ENCODE measurements around the gene C1orf185.

Gene C1orf185

GRCh38 chr1:51147394-51147793 lies 45.4 kb downstream of the C1orf185 start:
- no peak for TF ChIP-seq EZH2 (IDR thresholded peaks at IDR 0.05; ENCODE audit: borderline replicate concordance, low read length)
- no peak for TF ChIP-seq CTCF (IDR thresholded peaks at IDR 0.05; ENCODE audit: low read length)
- no peaks in the 10 kb centered on the region for H3K27me3 ChIP-seq (ENCODE audit: insufficient read depth, low read length)

GRCh38 chr1:51154776-51155175 lies 52.7 kb downstream of the C1orf185 start:
- H3K9ac ChIP-seq (ENCODE audit: low read length), result no peak overlapping the region
- H3K79me2 ChIP-seq (ENCODE audit: insufficient read depth, low read length), result no peaks in the 10 kb centered on the region
- H3K36me3 ChIP-seq (ENCODE audit: insufficient read depth, low read length), result no peaks in the 10 kb centered on the region
- no peaks in the 10 kb centered on the region for H3K27me3 ChIP-seq (ENCODE audit: insufficient read depth, low read length)
- TF ChIP-seq EZH2 (IDR thresholded peaks at IDR 0.05; ENCODE audit: borderline replicate concordance, low read length) (no peak), CTCF (IDR thresholded peaks at IDR 0.05; ENCODE audit: low read length) (no peak)
- no peak overlapping the region for H3K27ac ChIP-seq (ENCODE audit: low read depth, low read length, poor library complexity, severe bottlenecking)
- H3K4me3 ChIP-seq (ENCODE audit: low read depth, low read length, poor library complexity, severe bottlenecking), result no peak overlapping the region
- no peaks in the 10 kb centered on the region for H3K9me2 ChIP-seq (ENCODE audit: low read depth, low read length)
- no peaks in the 10 kb centered on the region for H4K20me1 ChIP-seq (ENCODE audit: insufficient read depth, low read length)
- 0 out of 2 replicates have a peak, but pooled peaks cover 6% of the 10 kb centered on the region for H3K9me3 ChIP-seq (ENCODE audit: low read length)
- peaks cover 19% of the 10 kb centered on the region for H3K4me1 ChIP-seq (ENCODE audit: insufficient read depth, low read length, severe bottlenecking)
- H2AFZ ChIP-seq (ENCODE audit: low read length), result no peak overlapping the region
- H3F3A ChIP-seq (ENCODE audit: insufficient read depth, low read length), result no peaks in the 10 kb centered on the region
- H3K4me2 ChIP-seq (ENCODE audit: low read length), result no peak overlapping the region

More at GRCh38 chr1:51147394-51147793, 45.4 kb downstream of the C1orf185 start:
- Histone ChIP-seq H4K20me1 (ENCODE audit: insufficient read depth, low read length) (no peaks in the 10 kb centered on the region), H3K4me2 (ENCODE audit: low read length) (no peak overlapping the region), H2AFZ (ENCODE audit: low read length) (no peak overlapping the region), H3K27ac (ENCODE audit: low read depth, low read length, poor library complexity, severe bottlenecking) (no peak overlapping the region), H3K4me3 (ENCODE audit: low read depth, low read length, poor library complexity, severe bottlenecking) (no peak overlapping the region), H3K9me2 (ENCODE audit: low read depth, low read length) (no peaks in the 10 kb centered on the region), H3K36me3 (ENCODE audit: insufficient read depth, low read length) (no peaks in the 10 kb centered on the region), H3K9me3 (ENCODE audit: low read length) (no peaks in the 10 kb centered on the region), H3F3A (ENCODE audit: insufficient read depth, low read length) (no peaks in the 10 kb centered on the region), H3K79me2 (ENCODE audit: insufficient read depth, low read length) (no peaks in the 10 kb centered on the region), H3K4me1 (ENCODE audit: insufficient read depth, low read length, severe bottlenecking) (no peaks in the 10 kb centered on the region), H3K9ac (ENCODE audit: low read length) (no peak overlapping the region)

GRCh38 chr1:51156752-51157151 lies 54.7 kb downstream of the C1orf185 start:
- no peaks in the 10 kb centered on the region for H4K20me1 ChIP-seq (ENCODE audit: insufficient read depth, low read length)
- H3K4me1 ChIP-seq (ENCODE audit: insufficient read depth, low read length, severe bottlenecking), result peaks cover 19% of the 10 kb centered on the region
- no peak for TF ChIP-seq CTCF (IDR thresholded peaks at IDR 0.05; ENCODE audit: low read length)
- TF ChIP-seq EZH2 (IDR thresholded peaks at IDR 0.05; ENCODE audit: borderline replicate concordance, low read length), result no peak
- H3K36me3 ChIP-seq (ENCODE audit: insufficient read depth, low read length), result no peaks in the 10 kb centered on the region
- H3F3A ChIP-seq (ENCODE audit: insufficient read depth, low read length), result no peaks in the 10 kb centered on the region
- H3K9me3 ChIP-seq (ENCODE audit: low read length), result 0 out of 2 replicates have a peak, but pooled peaks cover 6% of the 10 kb centered on the region
- H2AFZ ChIP-seq (ENCODE audit: low read length), result no peak overlapping the region
- H3K4me3 ChIP-seq (ENCODE audit: low read depth, low read length, poor library complexity, severe bottlenecking), result no peak overlapping the region
- no peaks in the 10 kb centered on the region for H3K9me2 ChIP-seq (ENCODE audit: low read depth, low read length)
- H3K27ac ChIP-seq (ENCODE audit: low read depth, low read length, poor library complexity, severe bottlenecking), result peak overlapping the region; percentile 84
- peak overlapping the region; percentile 4; the same call in 1 of the 2 replicates for H3K9ac ChIP-seq (ENCODE audit: low read length)
- H3K27me3 ChIP-seq (ENCODE audit: insufficient read depth, low read length), result no peaks in the 10 kb centered on the region
- peak overlapping the region; percentile 43 for H3K4me2 ChIP-seq (ENCODE audit: low read length)
- H3K79me2 ChIP-seq (ENCODE audit: insufficient read depth, low read length), result no peaks in the 10 kb centered on the region
